Daoy (cell line): ENCODE data around the gene PPP1R3C. TPM values are rescaled to one million over a fixed set of nuclear protein-coding genes. Genes with fewer than 3 reads are reported as not detected.

ENCODE experiments used
- total RNA-seq: library from RNA; depleted of rRNA; stranded (reverse); fragments of >200 nt; shearing (Covaris generic); gene quantifications from 2 replicates; pipeline ENCODE4 v1.2.3, GENCODE V29; 2014; rRNA removed

Gene PPP1R3C
- total RNA-seq, 1 experiment from 2014 or later: 0.74 TPM

Other genes with a start within 250 kb of the PPP1R3C start
- 5.9 and 6.0 TPM in 2 replicates for gene HECTD2, start 222.7 kb downstream of the PPP1R3C start, total RNA-seq
- gene TNKS2, start 165.4 kb upstream of the PPP1R3C start, total RNA-seq: 10.9 and 11.5 TPM in 2 replicates